GM12878 (cell line): Measurements from ENCODE around the gene RACK1.

Experiments
- CTCF ChIP-seq, 3 experiments: IDR thresholded peaks in 2 of 3; conservative IDR thresholded peaks in 1 of 3; 2 replicates each; pipeline ENCODE4 v1.5.1; 2011; ENCODE audit warnings: low read depth in 3 of 3, low read length in 3 of 3, mild to moderate bottlenecking in 3 of 3, control low read depth in 2 of 3, moderate library complexity in 2 of 3, inconsistent platforms in 1 of 3, mixed read lengths in 1 of 3; ENCODE audit not compliant: control insufficient read depth in 2 of 3, insufficient read depth in 1 of 3; ENCODE audit errors: extremely low read depth in 1 of 3
- EZH2 ChIP-seq: IDR thresholded peaks from 2 replicates; pipeline ENCODE4 v1.6.1; 2012; ENCODE audit warnings: low read depth, mild to moderate bottlenecking, control low read depth, inconsistent platforms, low read length, borderline replicate concordance; ENCODE audit not compliant: control insufficient read depth
- IKZF2 ChIP-seq, 2 experiments: fragments of 450-650 bp; IDR thresholded peaks; 2 replicates each; pipeline ENCODE4 v1.6.1; 2017; ENCODE audit warnings: mild to moderate bottlenecking in 2 of 2, moderate library complexity in 2 of 2
- POLR2A ChIP-seq: IDR thresholded peaks from 2 replicates; pipeline ENCODE4 v1.6.1; 2011; ENCODE audit warnings: low read depth, mild to moderate bottlenecking, low read length
- SP1 ChIP-seq: IDR thresholded peaks from one replicate; pipeline ENCODE4 v1.6.1; 2011; ENCODE audit warnings: low read depth, low read length

- TF ChIP-seq CTCF (IDR thresholded peaks at IDR 0.05 in 2 of 3, conservative IDR thresholded peaks at IDR 0.05 in 1 of 3; ENCODE audit: control insufficient read depth in 2 of 3, extremely low read depth in 1 of 3, insufficient read depth in 1 of 3, low read depth in 3 of 3, low read length in 3 of 3) (no peak), IKZF2 (IDR thresholded peaks at IDR 0.05) (no peak), SP1 (peak; percentile 33), POLR2A (peak; percentile 99), EZH2 (no peak)
These were observed at the start of gene RACK1 for GRCh38 chr5:181243564-181244343.
